Loucy (cell line): ENCODE data around the gene ZNF71.

Source experiments
- H2AFZ ChIP-seq: fragments of 200-600 bp; sonication (generic); 2 replicates; pipeline ENCODE4 v1.6.0; 2016; ENCODE audit warnings: antibody characterized with exemption, mild to moderate bottlenecking, low read length, moderate library complexity
- H3F3A ChIP-seq: fragments of 200-600 bp; 2 replicates; pipeline ENCODE4 v1.6.0; 2016; ENCODE audit warnings: antibody characterized with exemption, low read depth, mild to moderate bottlenecking
- H3K27me3 ChIP-seq: fragments of 200-600 bp; sonication (generic); 2 replicates; pipeline ENCODE4 v1.6.1; 2014; ENCODE audit warnings: low read length, mild to moderate bottlenecking; ENCODE audit not compliant: insufficient read depth, poor library complexity, severe bottlenecking
- H3K36me3 ChIP-seq: fragments of 200-600 bp; sonication (generic); 2 replicates; pipeline ENCODE4 v1.6.1; 2016; ENCODE audit warnings: low read length; ENCODE audit not compliant: insufficient read depth
- H3K4me1 ChIP-seq: fragments of 200-600 bp; sonication (generic); 2 replicates; pipeline ENCODE4 v1.5.1; 2014; ENCODE audit warnings: low read length, mild to moderate bottlenecking; ENCODE audit not compliant: insufficient read depth, poor library complexity, severe bottlenecking
- H3K4me2 ChIP-seq: fragments of 200-600 bp; sonication (generic); 2 replicates; pipeline ENCODE4 v1.6.0; 2014; ENCODE audit warnings: antibody characterized with exemption, low read length, low read depth, mild to moderate bottlenecking; ENCODE audit not compliant: poor library complexity, severe bottlenecking
- H3K4me3 ChIP-seq: fragments of 200-600 bp; sonication (generic); 2 replicates; pipeline ENCODE4 v1.5.1; 2014; ENCODE audit warnings: low read length, mild to moderate bottlenecking, mixed read lengths; ENCODE audit not compliant: poor library complexity, severe bottlenecking
- H3K79me2 ChIP-seq: fragments of 200-600 bp; sonication (generic); 2 replicates; pipeline ENCODE4 v1.6.1; 2014; ENCODE audit warnings: low read length; ENCODE audit not compliant: insufficient read depth
- H3K9ac ChIP-seq: fragments of 200-600 bp; sonication (generic); 2 replicates; pipeline ENCODE4 v1.6.0; 2014; ENCODE audit warnings: mild to moderate bottlenecking, low read depth, low read length, moderate library complexity; ENCODE audit not compliant: poor library complexity, severe bottlenecking
- H3K9me2 ChIP-seq: fragments of 200-600 bp; sonication (generic); replicated peaks from 2 replicates; pipeline ENCODE4 v1.6.1; 2016; ENCODE audit warnings: low read depth, low read length, mixed read lengths
- H3K9me3 ChIP-seq: fragments of 200-600 bp; sonication (generic); 2 replicates; pipeline ENCODE4 v1.6.1; 2014; ENCODE audit warnings: mild to moderate bottlenecking, antibody characterized with exemption, low read length, low read depth; ENCODE audit not compliant: insufficient read depth
- H4K20me1 ChIP-seq: fragments of 200-600 bp; sonication (generic); 2 replicates; pipeline ENCODE4 v1.6.0; 2014; ENCODE audit warnings: antibody characterized with exemption, low read length, mild to moderate bottlenecking; ENCODE audit not compliant: insufficient read depth, poor library complexity, severe bottlenecking
- EZH2phosphoT487 ChIP-seq: fragments of 200-600 bp; IDR thresholded peaks from 2 replicates; pipeline ENCODE4 v1.6.1; 2018; ENCODE audit warnings: antibody characterized with exemption, mild to moderate bottlenecking, moderate library complexity, borderline replicate concordance
- TF ChIP-seq, protein P1 (sequence below): fragments of 200-600 bp; sonication (generic); conservative IDR thresholded peaks from 2 replicates; pipeline ENCODE4 v1.5.1; 2014; ENCODE audit warnings: mild to moderate bottlenecking, antibody characterized with exemption, low read length

Gene ZNF71

DNA sequence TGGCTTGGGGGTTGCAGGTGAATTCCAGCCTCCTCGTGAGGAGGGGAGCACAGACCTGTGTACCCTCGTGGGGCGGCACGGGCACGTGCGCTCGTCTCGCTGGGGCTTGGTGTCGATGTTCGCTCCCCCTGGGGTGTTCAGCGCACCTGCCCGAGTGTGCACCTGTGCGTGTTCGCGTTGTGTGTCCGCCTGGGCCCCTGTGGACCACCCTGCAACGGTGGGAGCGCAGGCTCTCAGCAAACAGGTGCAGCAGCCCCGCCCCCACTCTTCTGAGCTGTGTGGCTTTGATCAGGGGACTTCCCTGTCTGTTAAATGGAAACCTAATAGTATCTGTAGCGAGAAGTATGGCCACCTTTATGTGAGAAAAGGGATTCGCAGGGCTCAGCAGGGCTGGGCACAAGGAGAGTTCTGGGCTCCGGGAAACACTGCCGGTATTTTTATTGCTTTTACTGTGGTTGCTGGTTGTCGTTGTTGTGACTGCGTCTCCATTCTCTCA lies 48.4 kb downstream of the ZNF71 start:
- no peaks in the 10 kb centered on the region for H3K4me1 ChIP-seq
- no peaks in the 10 kb centered on the region for H3F3A ChIP-seq
- no peak overlapping the region for H3K4me2 ChIP-seq
- no peaks in the 10 kb centered on the region for H3K79me2 ChIP-seq
- no peak overlapping the region for H3K9ac ChIP-seq
- no peak overlapping the region for H2AFZ ChIP-seq
- no peaks in the 10 kb centered on the region for H4K20me1 ChIP-seq
- no peaks in the 10 kb centered on the region for H3K9me2 ChIP-seq
- H3K9me3 ChIP-seq = peaks cover 5% of the 10 kb centered on the region; the same call in 1 of the 2 replicates
- no peak overlapping the region for H3K4me3 ChIP-seq
- TF ChIP-seq, protein P1, sequence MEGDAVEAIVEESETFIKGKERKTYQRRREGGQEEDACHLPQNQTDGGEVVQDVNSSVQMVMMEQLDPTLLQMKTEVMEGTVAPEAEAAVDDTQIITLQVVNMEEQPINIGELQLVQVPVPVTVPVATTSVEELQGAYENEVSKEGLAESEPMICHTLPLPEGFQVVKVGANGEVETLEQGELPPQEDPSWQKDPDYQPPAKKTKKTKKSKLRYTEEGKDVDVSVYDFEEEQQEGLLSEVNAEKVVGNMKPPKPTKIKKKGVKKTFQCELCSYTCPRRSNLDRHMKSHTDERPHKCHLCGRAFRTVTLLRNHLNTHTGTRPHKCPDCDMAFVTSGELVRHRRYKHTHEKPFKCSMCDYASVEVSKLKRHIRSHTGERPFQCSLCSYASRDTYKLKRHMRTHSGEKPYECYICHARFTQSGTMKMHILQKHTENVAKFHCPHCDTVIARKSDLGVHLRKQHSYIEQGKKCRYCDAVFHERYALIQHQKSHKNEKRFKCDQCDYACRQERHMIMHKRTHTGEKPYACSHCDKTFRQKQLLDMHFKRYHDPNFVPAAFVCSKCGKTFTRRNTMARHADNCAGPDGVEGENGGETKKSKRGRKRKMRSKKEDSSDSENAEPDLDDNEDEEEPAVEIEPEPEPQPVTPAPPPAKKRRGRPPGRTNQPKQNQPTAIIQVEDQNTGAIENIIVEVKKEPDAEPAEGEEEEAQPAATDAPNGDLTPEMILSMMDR = no peak
- TF ChIP-seq EZH2phosphoT487 = no peak
- H3K36me3 ChIP-seq = no peaks in the 10 kb centered on the region
- H3K27me3 ChIP-seq = no peaks in the 10 kb centered on the region

DNA sequence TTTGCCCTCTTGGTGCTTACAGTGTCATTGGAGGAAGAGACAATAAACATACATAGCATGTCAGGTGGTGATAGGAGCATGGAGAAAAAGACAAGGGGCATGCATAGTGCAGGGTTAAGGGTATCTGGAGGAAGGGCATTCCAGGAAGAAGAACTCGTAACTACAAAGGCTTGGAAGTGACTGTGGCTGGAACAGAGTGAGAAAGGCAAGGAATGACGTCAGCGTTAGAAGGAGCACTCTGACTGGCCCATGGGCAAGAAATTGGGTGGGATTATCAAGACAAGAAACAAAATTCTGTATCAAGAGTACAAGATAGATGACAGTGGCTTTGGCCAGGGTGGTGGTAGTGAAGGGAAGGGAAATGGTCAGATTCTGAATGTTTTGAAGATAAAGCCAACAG lies 59.0 kb downstream of the ZNF71 start:
- no peak overlapping the region for H3K4me3 ChIP-seq
- H3K36me3 ChIP-seq = no peaks in the 10 kb centered on the region
- no peaks in the 10 kb centered on the region for H3K79me2 ChIP-seq
- H3K9me2 ChIP-seq = no peaks in the 10 kb centered on the region
- H3F3A ChIP-seq = no peaks in the 10 kb centered on the region
- H3K4me2 ChIP-seq = no peak overlapping the region
- TF ChIP-seq, protein P1 = no peak
- no peak for TF ChIP-seq EZH2phosphoT487
- no peak overlapping the region for H2AFZ ChIP-seq
- H3K4me1 ChIP-seq = no peaks in the 10 kb centered on the region
- no peak overlapping the region for H3K9ac ChIP-seq
- no peaks in the 10 kb centered on the region for H4K20me1 ChIP-seq
- H3K27me3 ChIP-seq = no peaks in the 10 kb centered on the region
- no peaks in the 10 kb centered on the region; the same call in 1 of the 2 replicates for H3K9me3 ChIP-seq

DNA sequence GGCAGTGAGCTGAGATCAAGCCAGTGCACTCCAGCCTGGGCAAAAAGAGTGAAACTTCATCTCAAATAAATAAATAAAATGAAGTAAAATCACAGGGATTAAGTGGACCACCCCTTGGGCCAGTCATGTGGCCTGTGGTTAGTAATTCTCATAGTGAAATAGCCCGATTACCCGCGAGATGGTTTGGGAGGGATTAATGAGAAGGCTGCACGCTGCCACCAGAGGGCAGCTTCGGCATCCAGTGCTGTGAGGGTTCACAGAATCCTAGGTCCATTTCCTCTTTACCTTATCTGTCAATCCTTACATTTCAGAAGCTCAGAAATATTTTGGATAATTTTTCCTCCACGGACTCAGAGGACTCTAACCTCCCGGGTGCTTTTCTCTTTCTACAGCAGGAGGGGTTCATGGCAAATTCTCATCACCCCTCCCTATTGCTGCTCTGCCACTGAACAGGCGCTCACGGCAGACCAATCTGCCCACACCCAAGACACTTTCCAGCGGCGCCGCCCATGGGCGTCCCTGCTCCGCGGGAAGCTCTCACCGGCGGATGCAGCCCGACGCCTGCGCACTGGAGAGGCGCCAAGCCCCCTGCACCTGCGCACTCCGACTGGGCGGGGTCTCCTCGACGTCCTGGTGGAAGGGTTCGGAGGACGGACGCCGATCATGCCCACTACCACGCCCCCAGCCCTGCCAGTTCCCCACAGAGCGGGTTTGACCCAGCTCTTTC lies 65.4 kb downstream of the ZNF71 start:
- no peak overlapping the region for H3K4me2 ChIP-seq
- H3F3A ChIP-seq = no peaks in the 10 kb centered on the region
- H4K20me1 ChIP-seq = no peaks in the 10 kb centered on the region
- H3K9ac ChIP-seq = no peak overlapping the region
- no peaks in the 10 kb centered on the region for H3K4me1 ChIP-seq
- peaks cover 8% of the 10 kb centered on the region; the same call in 1 of the 2 replicates for H3K9me3 ChIP-seq
- H3K79me2 ChIP-seq = no peaks in the 10 kb centered on the region
- H3K9me2 ChIP-seq = no peaks in the 10 kb centered on the region
- H3K27me3 ChIP-seq = no peaks in the 10 kb centered on the region
- H2AFZ ChIP-seq = no peak overlapping the region
- H3K36me3 ChIP-seq = no peaks in the 10 kb centered on the region
- TF ChIP-seq, protein P1 = 0 out of 2 replicates have a peak, but pooled peaks have one; percentile 9
- TF ChIP-seq EZH2phosphoT487 = no peak
- H3K4me3 ChIP-seq = no peak overlapping the region
